Fibroblast of lung (primary cell): ENCODE data around the gene TSR3. TPM values are rescaled to one million over a fixed set of nuclear protein-coding genes. Genes with fewer than 3 reads are reported as not detected.

Experiments
- DNase-seq, 2 donors: peaks; one replicate each; pipeline versions ENCODE4 v3.0.0 to v3.0.0-alpha.2; 2010; ENCODE audit warnings: low read depth in 2 of 2
- H2AFZ ChIP-seq: 2 replicates; pipeline ENCODE4 v1.5.1; 2012; ENCODE audit warnings: low read length, control low read depth, inconsistent platforms
- H3K27ac ChIP-seq: 2 replicates; pipeline ENCODE4 v1.5.1; 2011; ENCODE audit warnings: low read length, control low read depth; ENCODE audit not compliant: insufficient read depth
- H3K27me3 ChIP-seq: 2 replicates; pipeline ENCODE4 v1.5.1; 2011; ENCODE audit warnings: mild to moderate bottlenecking, low read length; ENCODE audit not compliant: control insufficient read depth, insufficient read depth
- H3K36me3 ChIP-seq: 2 replicates; pipeline ENCODE4 v1.5.1; 2011; ENCODE audit warnings: low read length; ENCODE audit not compliant: control insufficient read depth, insufficient read depth
- H3K4me1 ChIP-seq: 2 replicates; pipeline ENCODE4 v1.5.1; 2011; ENCODE audit warnings: low read length; ENCODE audit not compliant: control insufficient read depth, insufficient read depth; ENCODE audit errors: extremely low read depth
- H3K4me2 ChIP-seq: 2 replicates; pipeline ENCODE4 v1.5.1; 2011; ENCODE audit warnings: low read length, control low read depth; ENCODE audit not compliant: insufficient read depth; ENCODE audit errors: extremely low read depth
- H3K4me3 ChIP-seq, 4 experiments: fragments of 200-600 bp in 1 of 4; sonication (generic) in 1 of 4; replicated peaks in 1 of 4; 2 replicates each; pipeline ENCODE4 v1.5.1; 2011 to 2016; ENCODE audit warnings: low read length in 4 of 4, low read depth in 3 of 4, mild to moderate bottlenecking in 3 of 4, control low read depth in 2 of 4, inconsistent platforms in 1 of 4, mixed read lengths in 1 of 4; ENCODE audit not compliant: insufficient read depth in 1 of 4; ENCODE audit errors: control extremely low read depth in 1 of 4
- H3K79me2 ChIP-seq: 2 replicates; pipeline ENCODE4 v1.5.1; 2012; ENCODE audit warnings: mild to moderate bottlenecking, low read length, inconsistent platforms; ENCODE audit not compliant: control insufficient read depth, insufficient read depth
- H3K9ac ChIP-seq: 2 replicates; pipeline ENCODE4 v1.5.1; 2011; ENCODE audit warnings: mild to moderate bottlenecking, low read length, control low read depth; ENCODE audit not compliant: insufficient read depth
- H3K9me3 ChIP-seq: 2 replicates; pipeline ENCODE4 v1.5.1; 2012; ENCODE audit warnings: low read depth, low read length; ENCODE audit not compliant: control insufficient read depth, insufficient read depth
- H4K20me1 ChIP-seq: 2 replicates; pipeline ENCODE4 v1.5.1; 2011; ENCODE audit warnings: low read length; ENCODE audit not compliant: control insufficient read depth, insufficient read depth; ENCODE audit errors: extremely low read depth
- EZH2 ChIP-seq: IDR thresholded peaks from 2 replicates; pipeline ENCODE4 v1.5.1; 2012; ENCODE audit warnings: low read length, control low read depth, mild to moderate bottlenecking; ENCODE audit errors: missing control alignments
- polyA plus RNA-seq, 2 donors: library from polyadenylated mRNA; depleted of rRNA in 1 of 2; stranded (reverse) in 1 of 2; unstranded in 1 of 2; fragments of >200 nt; gene quantifications; 2 replicates each; pipeline ENCODE4 v1.2.1, GENCODE V29; 2011 to 2012; ENCODE audit warnings: missing spikeins in 1 of 2
- total RNA-seq: library from RNA; depleted of rRNA; stranded (reverse); fragments of >200 nt; gene quantifications from 2 replicates; pipeline ENCODE4 v1.2.1, GENCODE V29; 2014
- TF ChIP-seq, protein P1 (sequence below), 2 donors: IDR thresholded peaks in 1 of 2; conservative IDR thresholded peaks in 1 of 2; 1 replicate in 1 of 2; 2 replicates in 1 of 2; pipeline ENCODE4 v1.5.1; 2011 to 2012; ENCODE audit warnings: low read length in 2 of 2, control low read depth in 1 of 2, inconsistent platforms in 1 of 2, low read depth in 1 of 2, mild to moderate bottlenecking in 1 of 2

Gene TSR3
- total and polyA plus RNA-seq, 2 donors (not counting 1 experiment from before 2014, with no cell fraction given): 36.2 to 77.6 TPM

DNA sequence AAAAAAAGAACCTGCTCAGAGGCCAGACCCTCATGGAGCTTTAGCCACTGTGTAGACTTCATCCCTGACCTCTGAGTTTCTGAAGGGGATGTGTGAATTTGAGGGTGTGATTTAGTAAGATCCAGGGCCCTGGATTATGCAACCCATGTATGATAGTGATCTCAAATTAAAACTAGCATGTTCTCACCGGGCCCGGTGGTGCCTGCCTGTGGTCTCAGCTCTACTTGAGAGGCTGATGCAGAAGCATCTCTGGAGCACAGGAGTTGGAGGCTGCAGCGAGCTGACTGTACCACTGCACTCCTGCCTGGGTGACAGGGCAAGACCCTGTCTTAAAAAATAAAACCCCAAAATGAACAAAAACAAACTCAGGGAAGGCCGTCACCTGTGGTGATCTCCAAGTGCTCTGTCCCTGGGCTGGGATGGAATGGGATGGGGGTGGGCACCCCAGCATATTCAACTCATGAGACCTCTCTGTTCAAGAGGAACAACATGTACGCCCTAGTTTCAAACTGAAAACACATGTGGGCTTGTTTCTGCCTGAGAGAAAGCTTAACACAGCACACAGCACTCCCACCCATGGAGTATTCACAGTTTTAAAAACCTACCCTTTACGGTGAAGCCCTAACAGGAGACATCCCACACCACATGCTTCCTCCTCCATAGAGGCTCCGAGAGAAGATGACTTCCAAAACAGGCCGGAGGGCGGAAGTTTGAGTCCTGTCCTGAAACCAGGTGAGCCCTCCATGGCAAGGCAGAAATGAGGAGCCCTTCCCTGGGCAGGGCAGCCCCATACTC is 30.1 kb upstream of the TSR3 start:
- no peak overlapping the region for H2AFZ ChIP-seq
- H3K27ac ChIP-seq: no peak overlapping the region
- H3K9me3 ChIP-seq: no peaks in the 10 kb centered on the region
- H4K20me1 ChIP-seq: no peaks in the 10 kb centered on the region
- no peaks in the 10 kb centered on the region for H3K79me2 ChIP-seq
- H3K4me2 ChIP-seq: no peak overlapping the region
- H3K9ac ChIP-seq: no peak overlapping the region
- no peaks in the 10 kb centered on the region for H3K27me3 ChIP-seq
- peaks cover 1% of the 10 kb centered on the region for H3K36me3 ChIP-seq
- H3K4me3 ChIP-seq: no peak overlapping the region
- no peaks in the 10 kb centered on the region for H3K4me1 ChIP-seq
- DNase-seq: no peak
- TF ChIP-seq, protein P1, sequence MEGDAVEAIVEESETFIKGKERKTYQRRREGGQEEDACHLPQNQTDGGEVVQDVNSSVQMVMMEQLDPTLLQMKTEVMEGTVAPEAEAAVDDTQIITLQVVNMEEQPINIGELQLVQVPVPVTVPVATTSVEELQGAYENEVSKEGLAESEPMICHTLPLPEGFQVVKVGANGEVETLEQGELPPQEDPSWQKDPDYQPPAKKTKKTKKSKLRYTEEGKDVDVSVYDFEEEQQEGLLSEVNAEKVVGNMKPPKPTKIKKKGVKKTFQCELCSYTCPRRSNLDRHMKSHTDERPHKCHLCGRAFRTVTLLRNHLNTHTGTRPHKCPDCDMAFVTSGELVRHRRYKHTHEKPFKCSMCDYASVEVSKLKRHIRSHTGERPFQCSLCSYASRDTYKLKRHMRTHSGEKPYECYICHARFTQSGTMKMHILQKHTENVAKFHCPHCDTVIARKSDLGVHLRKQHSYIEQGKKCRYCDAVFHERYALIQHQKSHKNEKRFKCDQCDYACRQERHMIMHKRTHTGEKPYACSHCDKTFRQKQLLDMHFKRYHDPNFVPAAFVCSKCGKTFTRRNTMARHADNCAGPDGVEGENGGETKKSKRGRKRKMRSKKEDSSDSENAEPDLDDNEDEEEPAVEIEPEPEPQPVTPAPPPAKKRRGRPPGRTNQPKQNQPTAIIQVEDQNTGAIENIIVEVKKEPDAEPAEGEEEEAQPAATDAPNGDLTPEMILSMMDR (conservative IDR thresholded peaks at IDR 0.05 in 1 of 2, IDR thresholded peaks at IDR 0.05 in 1 of 2; ENCODE audit: low read depth in 1 of 2, low read length in 2 of 2): no peak
- TF ChIP-seq EZH2: no peak

DNA sequence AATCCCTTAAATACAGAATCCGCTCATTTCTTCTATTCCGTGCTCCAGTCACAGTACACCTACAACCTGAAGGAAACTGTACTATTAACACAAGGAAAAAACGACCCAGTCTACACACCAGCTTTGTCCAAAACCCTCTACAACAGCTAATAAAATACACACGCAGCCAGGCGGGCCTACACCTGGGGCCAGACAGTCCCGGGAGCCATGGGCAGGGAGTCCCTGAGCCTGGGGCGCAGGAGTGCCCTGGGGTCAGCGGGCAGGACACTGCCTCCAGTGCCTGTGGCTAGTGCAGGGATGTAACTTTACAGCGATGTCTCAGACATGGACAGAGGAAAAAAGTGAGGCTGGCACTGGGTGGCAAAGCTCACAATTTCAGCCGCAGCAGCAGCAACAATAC is 28.5 kb upstream of the TSR3 start:
- no peak overlapping the region for H2AFZ ChIP-seq
- no peak overlapping the region for H3K4me2 ChIP-seq

DNA sequence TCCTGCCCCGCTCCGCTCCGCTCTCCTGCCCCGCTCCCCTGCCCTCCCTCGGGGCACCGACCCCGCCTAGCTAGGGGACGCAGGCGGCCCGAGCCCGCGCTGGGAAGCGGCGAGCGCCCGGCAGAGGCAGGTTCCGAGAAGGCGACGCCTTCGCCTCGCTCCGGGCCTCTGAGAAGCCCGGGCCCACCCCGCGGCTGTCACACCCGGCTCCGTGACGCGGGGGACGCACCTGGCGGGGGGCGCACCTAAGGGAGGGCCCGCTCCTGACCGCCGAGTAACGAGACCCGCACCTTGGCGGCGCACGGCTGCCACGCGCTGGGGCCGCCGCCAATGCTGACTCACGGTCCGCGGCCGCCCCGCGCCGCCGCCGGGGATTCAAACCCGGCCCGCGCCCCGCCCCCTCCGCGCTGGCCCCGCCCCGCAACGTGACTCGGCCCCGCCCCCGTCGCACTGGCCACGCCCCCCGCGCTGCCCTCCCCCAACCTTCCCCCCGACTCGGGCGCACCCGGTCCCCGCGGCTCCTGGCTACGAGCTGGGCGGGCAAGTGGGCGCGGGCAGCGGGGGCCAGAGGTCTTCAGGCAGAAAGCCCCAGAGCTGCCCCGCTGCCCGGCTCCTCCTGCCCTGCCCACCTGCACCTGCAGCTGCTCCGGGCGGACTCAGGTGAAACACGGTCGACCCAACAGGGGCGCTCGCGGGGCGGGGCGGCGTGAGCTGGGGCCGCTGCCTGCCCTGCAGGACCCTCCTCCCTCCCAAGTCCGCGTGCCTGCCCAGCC is 27.8 kb upstream of the TSR3 start:
- Histone ChIP-seq H4K20me1 (no peaks in the 10 kb centered on the region), H3K27ac (peak overlapping the region; percentile 86), H3K9me3 (no peaks in the 10 kb centered on the region), H3K27me3 (no peaks in the 10 kb centered on the region), H3K79me2 (no peaks in the 10 kb centered on the region), H2AFZ (no peak overlapping the region), H3K9ac (peak overlapping the region; percentile 71), H3K4me1 (no peaks in the 10 kb centered on the region), H3K4me2 (peak overlapping the region; percentile 66), H3K36me3 (peaks cover 4% of the 10 kb centered on the region), H3K4me3 (peak overlapping the region in 3 of 4 experiments; percentile 43 to 58 (median 47))
- no peak for TF ChIP-seq EZH2
- TF ChIP-seq, protein P1 (conservative IDR thresholded peaks at IDR 0.05 in 1 of 2, IDR thresholded peaks at IDR 0.05 in 1 of 2; ENCODE audit: low read depth in 1 of 2, low read length in 2 of 2): no peak
- DNase-seq: peak; percentile 39 to 44

More for the DNA sequence above, 28.5 kb upstream of the TSR3 start:
- DNase-seq: no peak
- Histone ChIP-seq H3K27ac (no peak overlapping the region), H3K9me3 (no peaks in the 10 kb centered on the region), H4K20me1 (no peaks in the 10 kb centered on the region), H3K36me3 (peaks cover 4% of the 10 kb centered on the region), H3K4me1 (no peaks in the 10 kb centered on the region), H3K79me2 (no peaks in the 10 kb centered on the region), H3K27me3 (no peaks in the 10 kb centered on the region), H3K9ac (no peak overlapping the region), H3K4me3 (no peak overlapping the region)
- no peak for TF ChIP-seq EZH2
- TF ChIP-seq, protein P1 (conservative IDR thresholded peaks at IDR 0.05 in 1 of 2, IDR thresholded peaks at IDR 0.05 in 1 of 2; ENCODE audit: low read depth in 1 of 2, low read length in 2 of 2): no peak
